NCI-H510A treated with DMSO at 0.1 percent for 48 hours (cell line): ENCODE data around the gene TRIAP1.
A peak's percentile ranks its signal among the peaks of the same experiment; 100 is the strongest.

Experiments used
- DNase-seq: peaks from one replicate; lab custom pipeline; 2025; lab: John Stamatoyannopoulos, UW

TRIAP1 gene

DNA sequence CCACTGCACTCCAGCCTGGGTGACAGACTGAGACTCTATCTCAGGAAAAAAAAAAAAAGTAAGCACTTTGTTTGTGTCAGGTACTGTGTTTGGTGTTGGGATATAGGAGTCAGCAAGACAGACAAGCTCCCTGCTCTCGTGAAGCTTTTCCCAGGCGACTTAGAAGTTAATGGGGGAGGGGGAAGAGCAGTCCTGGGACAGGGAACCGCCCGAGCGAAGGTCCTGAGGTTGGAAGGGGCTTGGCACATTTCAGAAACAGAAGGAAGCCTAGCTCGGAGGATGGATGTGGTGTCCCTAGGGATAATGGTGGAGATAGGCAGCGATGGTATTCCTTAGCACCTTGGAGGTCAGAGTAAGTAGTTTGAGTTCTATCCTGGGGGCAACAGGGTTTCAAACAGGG lies 16.8 kb downstream of the TRIAP1 start:
- DNase-seq: no peak

DNA sequence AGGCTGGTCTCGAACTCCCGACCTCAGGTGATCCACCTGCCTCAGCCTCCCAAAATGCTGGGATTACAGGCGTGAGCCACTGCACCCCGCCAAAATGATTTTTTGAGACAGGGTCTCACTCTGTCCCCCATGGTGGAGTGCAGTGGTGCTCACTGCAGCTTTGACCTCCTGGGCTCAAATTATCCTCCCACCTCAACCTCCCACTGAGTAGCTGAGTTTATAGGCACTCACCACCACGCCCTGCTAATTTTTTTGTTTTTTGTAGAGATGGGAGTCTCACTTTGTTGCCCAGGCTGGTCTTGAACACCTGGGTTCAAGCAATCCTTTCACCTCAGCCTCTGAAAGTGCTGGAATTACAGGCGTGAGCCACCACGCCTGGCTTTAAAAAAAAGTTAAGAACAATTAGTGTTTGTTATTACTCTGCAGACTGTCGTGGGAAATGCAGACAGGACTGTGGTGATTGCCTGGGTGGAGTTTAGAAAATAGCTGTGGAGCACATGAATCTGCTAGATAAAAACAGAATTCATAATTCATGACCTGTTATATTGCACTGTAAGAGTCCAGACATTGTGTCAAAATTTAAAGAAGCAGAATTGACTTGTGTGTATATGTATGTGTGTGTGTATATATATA lies 17.5 kb downstream of the TRIAP1 start:
- DNase-seq: no peak

DNA sequence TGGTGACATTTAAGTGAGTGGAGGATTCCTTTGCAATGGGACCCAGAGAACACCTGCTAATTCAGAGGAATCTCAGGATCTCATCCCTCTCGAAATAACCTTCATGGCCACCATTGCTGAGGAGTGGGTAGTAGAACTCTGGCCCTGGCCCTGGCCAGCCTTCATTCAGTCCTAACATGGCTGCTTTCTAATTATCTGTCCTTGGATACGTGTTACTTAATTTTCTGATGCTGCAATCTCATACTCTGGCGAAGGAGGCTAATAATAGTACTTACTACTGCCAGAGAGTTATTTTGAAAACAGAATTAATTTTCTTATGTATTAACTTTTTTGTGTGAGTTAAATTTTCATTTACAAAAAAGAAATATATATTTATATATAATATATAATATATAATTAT lies 20.4 kb downstream of the TRIAP1 start:
- no peak for DNase-seq

DNA sequence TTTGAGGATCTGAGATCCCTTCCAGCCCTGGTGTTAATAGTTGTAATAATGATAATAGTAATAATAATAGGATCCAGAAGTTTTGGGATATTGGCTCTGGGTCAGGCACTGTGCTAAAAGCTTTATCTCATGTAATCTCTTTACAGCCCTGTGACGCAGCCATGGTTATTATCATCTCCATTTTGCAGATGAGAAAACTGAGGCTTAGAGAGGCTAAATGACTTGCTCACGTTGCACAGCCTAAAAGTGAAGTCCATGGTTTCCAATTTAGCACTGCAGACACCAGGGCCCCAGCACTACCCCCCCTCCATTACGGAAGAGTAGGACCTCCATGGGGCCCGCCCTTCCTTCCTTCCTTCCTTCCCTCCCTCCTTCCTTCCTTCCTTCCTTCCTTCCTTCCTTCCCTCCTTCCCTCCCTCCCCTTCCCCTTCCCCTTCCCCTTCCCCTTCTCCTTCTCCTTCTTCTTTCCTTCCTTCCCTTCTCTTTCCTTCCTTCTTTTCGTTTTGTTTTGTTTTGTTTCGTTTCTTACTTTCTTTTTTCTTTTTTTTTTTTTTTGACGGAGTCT lies 23.2 kb downstream of the TRIAP1 start:
- DNase-seq: no peak

DNA sequence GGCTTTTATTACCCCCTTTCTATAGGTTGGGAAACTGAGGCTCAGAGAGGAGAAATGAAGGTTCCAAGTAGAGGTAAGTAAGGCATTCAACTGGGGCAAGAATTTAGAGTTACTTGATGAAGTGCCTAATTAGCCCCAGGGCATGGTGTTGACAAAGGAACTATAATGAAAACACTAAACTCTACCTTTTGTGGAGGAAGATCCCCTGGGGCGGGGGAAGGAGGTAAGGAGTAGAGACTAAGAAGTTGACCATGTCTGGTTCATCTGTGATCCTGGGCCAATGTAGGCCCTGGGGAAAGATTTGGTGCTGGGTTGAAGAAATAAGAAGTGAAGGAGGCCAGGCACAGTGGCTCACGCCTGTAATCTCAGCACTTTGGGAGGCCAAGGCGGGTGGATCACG lies 24.5 kb downstream of the TRIAP1 start:
- no peak for DNase-seq

DNA sequence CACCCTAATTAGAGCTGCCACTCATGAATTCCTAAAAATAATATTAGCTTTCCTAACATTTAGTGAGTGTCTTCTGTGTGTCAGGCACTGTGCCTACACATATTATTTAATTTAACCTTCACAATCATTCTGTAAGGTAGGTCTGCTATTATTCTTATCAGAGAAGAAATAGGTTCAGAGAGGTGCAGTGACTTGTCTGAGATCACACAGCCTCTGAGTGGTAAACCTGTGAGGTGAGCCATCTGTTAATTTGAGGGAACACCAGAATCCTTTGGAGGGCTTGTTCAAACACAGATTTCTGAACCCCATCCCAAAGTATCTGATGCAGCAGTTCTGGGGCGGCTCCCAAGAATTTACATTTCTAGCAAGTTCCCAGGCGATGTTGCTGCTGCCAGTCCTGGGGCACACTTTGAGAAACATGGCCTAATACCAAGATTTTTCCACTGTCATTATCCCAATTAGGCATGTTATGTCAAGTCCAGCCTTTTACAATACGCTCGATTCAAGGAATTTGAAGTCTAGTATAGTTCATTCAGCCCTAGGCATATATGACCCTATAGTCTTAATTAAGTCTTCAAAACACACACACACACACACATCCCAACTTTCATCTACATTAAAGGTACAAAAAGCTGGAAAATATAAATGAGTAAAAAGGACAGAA lies 28.1 kb downstream of the TRIAP1 start:
- DNase-seq: no peak

DNA sequence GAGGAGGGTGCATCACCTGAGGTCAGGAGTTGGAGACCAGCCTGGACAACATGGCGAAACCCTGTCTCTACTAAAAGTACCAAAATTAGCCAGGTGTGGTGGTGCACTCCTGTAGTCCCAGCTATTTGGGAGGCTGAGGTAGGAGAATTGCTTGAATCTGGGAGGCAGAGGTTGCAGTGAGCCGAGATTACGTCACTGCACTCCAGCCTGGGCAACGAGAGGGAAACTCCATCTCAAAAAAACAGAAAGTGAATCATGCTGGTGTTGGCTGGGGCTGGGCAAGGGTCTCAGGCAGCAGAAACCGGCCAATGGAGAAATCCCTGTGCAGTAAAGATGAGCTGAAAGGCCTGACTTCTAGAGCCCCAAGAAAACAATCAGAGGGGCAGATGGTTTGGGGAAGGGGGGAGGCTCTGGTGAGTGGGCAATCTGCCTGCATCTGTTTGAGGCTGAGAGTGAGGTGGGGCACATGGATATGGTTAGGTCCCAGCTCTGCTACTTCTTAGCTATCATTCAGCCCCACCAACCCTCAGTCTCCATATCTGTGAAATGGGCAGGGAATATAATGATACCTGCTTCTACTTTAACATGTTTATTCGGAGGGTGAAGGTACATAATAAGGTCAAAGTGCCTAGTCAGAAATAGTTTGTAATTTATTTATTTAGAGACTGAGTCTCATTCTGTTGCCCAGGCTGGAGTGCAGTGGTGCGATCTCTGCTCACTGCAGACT lies 29.5 kb downstream of the TRIAP1 start:
- DNase-seq: no peak

DNA sequence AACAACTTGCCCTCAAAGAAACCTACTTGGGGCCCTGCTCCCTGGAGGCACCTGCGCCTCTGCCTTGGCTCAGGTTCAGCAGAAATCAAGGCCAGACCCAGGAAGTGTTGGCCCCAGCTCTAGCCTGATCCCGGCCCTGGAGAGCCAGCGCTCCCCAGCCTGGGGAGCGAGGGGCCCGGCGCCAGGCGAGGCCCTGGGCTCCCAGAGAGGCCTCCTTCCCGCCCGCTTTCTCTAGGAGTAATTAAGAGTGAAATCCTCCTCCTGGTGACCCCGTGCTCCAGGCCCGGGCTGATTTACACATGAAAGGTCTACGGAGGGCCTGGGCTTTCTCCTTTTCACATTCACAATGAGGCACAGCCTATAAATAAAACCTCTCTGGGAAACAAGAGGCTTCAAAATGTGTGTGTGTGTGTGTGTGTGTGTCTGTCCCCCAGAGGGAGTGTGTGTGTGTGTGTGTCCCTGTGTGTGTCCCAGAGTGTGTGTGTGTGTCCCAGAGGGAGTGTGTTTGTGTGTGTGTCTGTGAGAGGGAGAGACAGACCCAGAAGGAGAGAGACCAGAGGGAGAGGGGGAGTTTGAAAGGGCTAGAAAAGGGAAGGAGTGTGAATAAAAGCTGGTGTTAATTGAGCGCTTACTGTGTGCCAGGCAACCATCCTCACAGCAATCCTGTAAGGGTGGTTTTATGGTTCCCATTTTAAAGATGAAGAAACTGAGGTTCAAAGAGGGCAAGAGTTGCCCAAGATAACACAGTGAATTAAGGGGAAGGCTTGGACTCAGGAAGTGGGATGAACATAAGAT lies 32.1 kb downstream of the TRIAP1 start:
- DNase-seq: no peak

DNA sequence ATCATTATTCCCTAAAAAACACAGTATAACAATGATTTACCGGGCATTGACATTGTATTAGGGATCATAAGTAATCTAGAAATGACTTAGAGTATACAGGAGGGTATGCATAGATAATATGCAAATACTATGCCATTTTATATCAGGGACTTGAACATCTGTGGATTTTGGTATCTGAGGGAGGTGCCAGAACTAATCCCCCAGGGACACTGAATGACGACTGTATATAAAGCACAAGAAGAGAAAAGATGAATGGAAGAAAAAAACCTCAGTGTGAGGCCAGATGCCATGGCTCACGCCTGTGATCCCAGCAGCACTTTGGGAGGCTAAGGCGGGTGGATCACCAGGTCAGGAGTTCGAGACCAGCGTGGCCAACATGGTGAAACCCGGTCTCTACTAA lies 33.8 kb downstream of the TRIAP1 start:
- no peak for DNase-seq

DNA sequence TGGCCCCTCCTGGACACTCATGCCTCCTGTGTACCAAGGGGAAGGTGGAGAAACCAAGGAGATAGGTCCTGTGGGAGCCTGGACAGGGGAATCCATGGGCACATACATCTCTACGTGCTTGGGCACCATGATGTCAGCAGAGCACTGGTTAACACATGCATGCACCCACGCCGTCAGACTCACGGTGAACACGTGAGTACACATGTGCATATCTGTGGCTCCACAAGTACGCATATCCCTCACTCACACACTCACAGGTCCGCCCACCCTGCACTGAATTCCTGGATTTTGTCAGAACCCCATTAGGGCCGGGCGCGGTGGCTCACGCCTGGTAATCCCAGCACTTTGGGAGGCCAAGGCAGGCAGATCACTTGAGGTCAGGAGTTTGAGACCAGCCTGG lies 37.4 kb downstream of the TRIAP1 start:
- DNase-seq: no peak

DNA sequence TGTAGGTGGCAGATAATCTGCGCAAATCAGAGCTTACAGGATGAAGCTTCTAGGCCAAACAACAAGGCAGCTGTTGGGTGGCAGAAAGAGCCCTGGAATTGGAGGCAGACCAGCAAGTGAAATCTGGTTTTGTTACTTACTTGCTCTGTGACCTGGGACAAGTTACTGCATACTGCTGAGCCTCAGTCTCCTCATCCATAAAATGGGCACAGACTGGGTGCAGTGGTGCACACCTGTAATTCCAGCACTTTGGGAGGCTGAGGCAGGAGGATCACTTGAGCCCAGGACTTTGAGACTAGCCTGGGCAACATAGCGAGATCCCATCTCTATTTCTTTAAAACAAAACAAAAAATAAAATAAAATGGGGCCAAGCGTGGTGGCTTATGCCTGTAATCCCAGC lies 39.6 kb downstream of the TRIAP1 start:
- DNase-seq: no peak

DNA sequence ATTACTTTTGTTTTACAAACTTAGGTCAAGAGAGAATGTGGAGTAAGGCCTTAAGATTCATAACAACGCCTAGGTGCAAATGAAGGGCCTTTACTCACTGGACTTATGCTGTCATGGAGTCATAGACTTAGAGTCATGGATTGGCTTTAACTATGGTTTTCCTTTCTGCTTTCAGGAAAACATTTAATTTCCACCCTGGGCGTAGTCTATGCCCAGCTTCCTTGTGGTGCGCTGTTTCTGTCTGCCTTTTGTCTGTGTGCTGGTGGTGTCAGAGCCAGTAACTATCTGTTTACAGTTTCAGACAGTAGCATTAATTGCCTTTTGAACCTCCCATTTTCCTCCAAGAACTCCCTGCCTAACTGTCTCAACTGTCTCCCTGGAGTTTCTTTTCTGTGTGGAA lies 40.1 kb downstream of the TRIAP1 start:
- DNase-seq: no peak

DNA sequence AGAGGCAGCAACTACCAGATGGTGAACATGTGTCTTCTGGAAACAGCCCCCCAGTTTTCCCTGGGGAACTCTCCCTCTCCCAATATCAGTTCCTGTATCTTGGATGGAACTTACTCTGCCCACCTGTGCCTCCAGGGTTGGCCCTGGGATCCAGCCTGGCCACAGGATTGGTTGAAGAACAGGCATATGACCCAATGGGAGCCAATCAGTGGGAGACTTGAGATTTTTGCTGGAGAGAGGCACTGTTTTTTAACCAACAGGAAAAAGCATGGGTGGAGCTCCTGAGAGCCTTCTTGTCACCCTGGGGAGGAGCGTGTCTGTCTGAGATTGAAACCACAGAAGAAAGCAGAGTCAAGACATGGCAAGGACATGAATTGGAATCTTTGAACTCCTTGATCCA lies 41.9 kb downstream of the TRIAP1 start:
- no peak for DNase-seq

DNA sequence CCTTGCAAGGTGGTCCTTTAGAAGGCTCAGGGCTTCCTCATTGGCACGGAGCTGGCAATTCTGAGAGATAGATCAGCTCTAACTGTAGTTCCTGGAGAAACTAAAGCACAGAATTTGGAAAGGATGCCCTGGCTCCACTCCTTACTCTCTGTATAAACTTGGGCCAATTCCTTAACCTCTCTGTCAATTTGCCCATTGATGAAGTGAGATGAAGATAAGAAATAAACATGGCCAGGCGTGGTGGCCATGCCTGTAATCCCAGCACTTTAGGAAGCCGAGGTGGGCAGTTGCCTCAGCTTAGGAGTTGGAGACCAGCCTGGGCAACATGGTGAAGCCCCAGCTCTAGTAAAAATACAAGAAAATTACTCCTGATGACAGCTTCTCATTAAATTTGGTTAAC lies 42.3 kb downstream of the TRIAP1 start:
- DNase-seq: no peak

DNA sequence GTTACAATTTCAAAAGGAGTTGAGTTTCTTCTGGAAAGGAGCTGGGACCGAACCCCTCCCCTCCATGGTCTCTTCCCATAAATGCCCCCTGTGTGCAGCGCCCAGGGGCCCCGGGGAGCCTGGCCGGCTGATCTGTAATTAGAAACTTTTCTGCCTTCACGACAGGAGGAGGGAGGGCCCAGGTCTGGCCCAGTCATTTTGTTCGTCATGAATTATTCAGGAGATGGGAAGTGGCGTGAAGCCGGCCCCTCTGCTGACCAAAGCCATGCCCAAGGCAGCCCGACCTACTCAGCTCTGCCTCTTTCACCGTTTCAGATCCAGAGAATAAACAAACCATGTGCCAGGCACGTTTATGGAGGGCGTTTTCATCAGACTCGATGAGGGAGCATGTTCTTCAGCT lies 44.0 kb downstream of the TRIAP1 start:
- no peak for DNase-seq

DNA sequence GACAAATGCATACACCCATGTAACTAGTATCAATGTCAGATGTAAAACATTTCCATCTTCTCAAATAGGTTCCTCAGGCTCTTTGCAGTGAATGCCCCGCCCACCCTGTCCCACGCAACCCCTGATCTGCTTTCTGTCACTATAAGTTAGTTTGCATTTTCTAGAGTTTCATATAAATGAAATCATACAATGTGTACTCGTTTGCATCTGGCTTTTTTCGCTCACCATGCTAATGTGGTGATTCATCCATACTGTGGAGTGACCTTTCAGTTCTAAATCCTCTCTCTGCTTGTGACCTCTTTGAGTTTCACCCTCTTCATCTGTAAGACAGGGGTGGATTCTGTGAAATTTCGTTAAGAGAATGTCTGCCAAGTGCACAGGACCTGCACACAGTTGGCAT lies 46.7 kb downstream of the TRIAP1 start:
- DNase-seq: no peak

DNA sequence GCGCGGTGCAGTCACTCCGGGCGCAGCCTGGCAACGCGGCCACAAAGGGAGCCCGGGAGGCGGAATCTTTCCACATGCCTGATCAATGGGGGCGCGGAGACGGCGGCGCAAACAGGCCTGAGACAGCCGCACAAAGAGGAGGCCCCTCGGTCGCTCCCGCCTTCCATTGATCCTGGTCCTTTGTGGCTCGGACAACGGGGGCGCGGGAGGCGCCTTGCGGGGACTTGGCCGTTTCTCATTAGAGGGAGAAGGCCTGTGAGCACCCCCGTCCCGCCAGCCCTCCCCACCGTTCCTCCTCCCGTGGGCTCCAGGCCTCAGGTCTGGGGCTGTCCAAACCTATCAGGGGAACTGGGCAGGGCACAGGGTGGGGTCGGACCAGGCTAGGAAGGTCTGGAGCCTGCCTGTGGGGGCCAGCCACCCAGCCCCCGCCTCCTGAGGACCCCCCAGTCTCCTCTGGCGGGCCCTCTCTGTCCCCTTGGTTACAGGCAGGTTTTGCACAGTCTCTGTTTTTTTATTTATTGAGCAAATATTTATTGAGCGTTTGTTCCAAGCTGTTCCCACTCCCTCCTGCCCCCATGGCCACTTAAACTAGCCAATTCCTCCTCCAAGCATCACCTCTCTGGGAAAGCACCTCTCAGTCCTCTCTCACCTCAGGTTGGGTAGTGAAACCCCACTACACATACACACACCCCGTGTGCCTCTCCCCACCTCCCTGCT lies 48.2 kb downstream of the TRIAP1 start:
- DNase-seq: no peak

DNA sequence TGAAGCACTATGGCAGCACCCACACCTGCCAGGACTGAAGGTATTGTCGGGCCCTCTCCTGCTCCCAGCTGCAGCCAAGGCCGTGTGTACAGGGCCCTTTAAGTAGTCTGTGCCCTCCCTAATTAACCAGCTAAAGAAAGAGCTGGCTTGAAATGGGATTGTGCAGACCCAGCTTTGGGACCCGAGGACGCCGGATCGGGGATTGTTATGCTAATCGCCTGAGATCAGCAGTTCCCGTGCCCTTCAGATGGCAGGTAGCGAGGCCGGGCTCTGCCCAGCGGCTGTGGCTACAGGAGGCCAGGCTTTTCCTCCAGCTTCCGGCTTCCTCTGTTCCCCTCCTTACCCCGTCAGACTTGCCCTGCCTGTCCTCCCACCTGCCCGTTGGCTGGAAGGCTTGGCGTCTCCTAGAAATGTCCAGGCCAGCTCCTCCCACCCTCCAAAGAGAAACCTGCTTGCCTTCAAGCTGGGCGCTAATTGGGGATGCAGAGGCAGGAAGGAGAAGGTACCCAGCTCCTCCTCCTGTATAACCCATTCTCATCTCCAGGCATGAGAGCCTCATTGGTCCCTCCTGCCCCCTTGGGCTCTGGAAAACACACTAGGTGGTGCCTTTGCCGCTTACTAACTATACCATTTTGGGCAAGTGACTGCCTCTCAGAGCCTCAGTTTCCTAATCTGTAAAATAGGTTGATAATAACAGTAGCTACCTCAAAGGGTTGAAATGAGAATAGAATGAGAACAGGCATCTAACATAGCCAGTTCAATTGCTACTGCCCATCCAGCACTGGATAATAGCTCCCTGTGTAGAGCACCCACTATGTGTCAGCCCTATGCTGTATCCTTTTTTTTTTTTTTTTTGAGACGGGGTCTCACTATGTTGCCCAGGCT lies 51.5 kb downstream of the TRIAP1 start:
- peak; percentile 93 for DNase-seq
